HFFc6 (cell line): Measurements from ENCODE around the gene ZIC4. TPM values are rescaled to one million over a fixed set of nuclear protein-coding genes. Genes with fewer than 3 reads are reported as not detected.

Experiments
- DNase-seq: peaks from one replicate; pipeline ENCODE4 v3.0.0-alpha.2; 2018
- H3K27ac Mint-ChIP-seq: 2 replicates; pipeline ENCODE4 v1.8.0; 2020; ENCODE audit warnings: mild to moderate bottlenecking, mixed read lengths
- H3K27me3 Mint-ChIP-seq: 2 replicates; pipeline ENCODE4 v1.8.0; 2021; ENCODE audit warnings: mild to moderate bottlenecking, moderate library complexity, mixed read lengths; ENCODE audit not compliant: insufficient read depth
- H3K36me3 Mint-ChIP-seq: 2 replicates; pipeline ENCODE4 v1.8.0; 2021; ENCODE audit warnings: low read depth, mixed read lengths
- H3K4me1 Mint-ChIP-seq: 2 replicates; pipeline ENCODE4 v1.8.0; 2020; ENCODE audit warnings: low read depth, mixed read lengths
- H3K4me3 Mint-ChIP-seq: 2 replicates; pipeline ENCODE4 v1.8.0; 2020; ENCODE audit warnings: mild to moderate bottlenecking, moderate library complexity, mixed read lengths
- H3K9me3 Mint-ChIP-seq: 2 replicates; pipeline ENCODE4 v1.8.0; 2020; ENCODE audit warnings: mild to moderate bottlenecking, mixed read lengths
- total RNA-seq, 6 experiments: library from RNA; stranded (reverse); fragmentation: NEBNext Ultra II Directional; extraction: Animal tissue kit (Norgen Biotek cat#: 25700); gene quantifications; 2 replicates in 1 of 6; 3 replicates in 5 of 6; pipeline ENCODE4 v1.2.3, GENCODE V29; 2021
- TF ChIP-seq, protein P1 (sequence below): fragments of 200-600 bp; sonication (generic); IDR thresholded peaks from 2 replicates; pipeline ENCODE4 v1.5.0; 2021; ENCODE audit warnings: antibody characterized with exemption, mild to moderate bottlenecking

Gene ZIC4
- total RNA-seq, 6 experiments from 2014 or later, result 0.28 to 0.58 (median 0.49) TPM

DNA sequence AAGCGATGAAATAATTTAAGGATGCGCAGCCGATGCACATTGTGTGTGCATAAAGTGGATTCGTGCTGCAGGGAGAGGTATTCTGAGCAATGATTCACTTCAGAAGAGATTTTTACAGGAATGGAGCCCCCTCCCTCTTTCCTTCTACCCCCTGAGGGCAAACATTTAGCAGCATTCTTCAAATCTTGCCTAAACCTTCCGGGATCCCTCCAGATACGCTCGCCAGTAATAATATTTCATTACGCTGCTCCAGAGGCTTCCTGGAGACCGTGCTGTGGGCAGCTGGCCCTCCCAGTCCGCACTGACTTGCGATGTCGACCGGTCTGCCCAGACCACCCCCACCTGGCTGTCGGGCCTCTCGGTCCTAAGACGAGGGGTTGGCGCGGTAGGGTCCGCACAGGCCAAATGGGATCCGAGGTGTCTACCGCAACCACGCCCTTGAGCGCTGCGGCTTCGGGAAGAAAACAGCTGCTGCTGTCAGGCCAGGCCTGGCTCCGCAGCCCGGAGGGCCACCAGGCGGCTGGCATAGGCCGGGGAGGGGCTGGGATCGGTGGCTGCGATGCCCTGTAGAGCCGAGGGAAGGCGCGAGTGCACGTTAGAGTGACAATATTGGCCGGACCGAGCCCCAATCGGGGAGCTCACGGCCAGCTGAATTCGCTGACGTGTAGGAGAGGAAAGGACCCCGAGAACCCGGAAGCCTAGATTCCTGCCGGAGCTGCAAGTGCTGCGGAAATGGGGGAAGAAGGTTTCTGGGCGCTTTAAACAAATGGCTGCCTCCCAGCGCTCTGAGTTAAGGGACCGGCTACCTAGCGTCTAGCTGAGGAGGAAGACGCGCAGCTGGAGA lies 14.3 kb downstream of the ZIC4 start:
- TF ChIP-seq, protein P1, sequence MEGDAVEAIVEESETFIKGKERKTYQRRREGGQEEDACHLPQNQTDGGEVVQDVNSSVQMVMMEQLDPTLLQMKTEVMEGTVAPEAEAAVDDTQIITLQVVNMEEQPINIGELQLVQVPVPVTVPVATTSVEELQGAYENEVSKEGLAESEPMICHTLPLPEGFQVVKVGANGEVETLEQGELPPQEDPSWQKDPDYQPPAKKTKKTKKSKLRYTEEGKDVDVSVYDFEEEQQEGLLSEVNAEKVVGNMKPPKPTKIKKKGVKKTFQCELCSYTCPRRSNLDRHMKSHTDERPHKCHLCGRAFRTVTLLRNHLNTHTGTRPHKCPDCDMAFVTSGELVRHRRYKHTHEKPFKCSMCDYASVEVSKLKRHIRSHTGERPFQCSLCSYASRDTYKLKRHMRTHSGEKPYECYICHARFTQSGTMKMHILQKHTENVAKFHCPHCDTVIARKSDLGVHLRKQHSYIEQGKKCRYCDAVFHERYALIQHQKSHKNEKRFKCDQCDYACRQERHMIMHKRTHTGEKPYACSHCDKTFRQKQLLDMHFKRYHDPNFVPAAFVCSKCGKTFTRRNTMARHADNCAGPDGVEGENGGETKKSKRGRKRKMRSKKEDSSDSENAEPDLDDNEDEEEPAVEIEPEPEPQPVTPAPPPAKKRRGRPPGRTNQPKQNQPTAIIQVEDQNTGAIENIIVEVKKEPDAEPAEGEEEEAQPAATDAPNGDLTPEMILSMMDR, result peak; percentile 40
- Mint-ChIP-seq H3K4me3 (peak overlapping the region; percentile 87), H3K4me1 (peaks cover 34% of the 10 kb centered on the region), H3K36me3 (peaks cover 23% of the 10 kb centered on the region), H3K27me3 (peaks cover 72% of the 10 kb centered on the region), H3K27ac (peak overlapping the region; percentile 71), H3K9me3 (peaks cover 35% of the 10 kb centered on the region)
- peak; percentile 64 for DNase-seq

DNA sequence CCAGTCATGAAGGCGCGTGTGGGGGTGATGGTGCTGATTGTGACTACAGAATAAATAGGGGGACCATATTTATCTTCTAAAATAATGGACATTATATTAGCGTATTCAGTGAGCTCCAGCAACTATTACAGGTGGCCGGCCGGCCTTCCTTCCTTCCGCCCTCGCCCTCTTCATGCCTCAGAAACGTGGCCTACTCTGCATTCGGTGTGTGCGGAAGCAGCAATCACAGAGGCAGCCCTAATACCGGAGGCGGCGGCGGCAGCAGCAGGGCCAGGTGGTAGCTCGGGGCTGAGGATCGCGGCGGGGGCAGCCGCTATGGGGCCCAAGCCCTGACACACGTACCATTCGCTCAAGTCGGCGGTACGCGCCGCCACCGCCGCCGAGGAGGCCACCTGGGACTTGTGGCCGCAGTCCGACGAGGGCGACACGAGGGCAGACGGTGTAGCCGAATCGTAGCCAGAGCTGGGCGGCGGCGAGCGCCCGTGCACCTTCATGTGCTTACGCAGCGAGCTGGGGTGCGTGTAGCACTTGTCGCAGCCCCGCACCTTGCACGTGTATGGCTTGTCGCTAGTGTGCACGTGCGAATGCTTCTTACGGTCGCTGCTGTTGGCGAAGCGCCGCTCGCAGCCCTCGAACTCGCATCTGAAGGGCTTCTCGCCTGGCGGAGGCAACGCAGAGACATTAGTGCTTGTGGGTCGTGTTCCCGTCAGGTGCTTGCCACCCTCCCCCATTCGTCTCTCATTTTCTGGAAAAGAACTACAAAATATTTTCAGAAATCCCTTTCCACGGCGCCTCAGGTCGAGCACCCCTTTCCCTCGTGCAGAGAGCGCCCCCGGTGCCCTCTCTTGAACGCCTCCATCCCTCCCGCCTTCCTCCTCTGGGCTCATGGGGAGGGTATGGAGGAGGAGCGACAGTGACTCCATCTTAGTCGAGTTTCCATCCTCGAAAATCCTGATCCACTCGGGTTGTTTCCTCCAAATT lies 15.5 kb downstream of the ZIC4 start:
- Mint-ChIP-seq H3K9me3 (peaks cover 35% of the 10 kb centered on the region), H3K4me3 (peak overlapping the region; percentile 87), H3K4me1 (peaks cover 34% of the 10 kb centered on the region), H3K36me3 (peaks cover 23% of the 10 kb centered on the region), H3K27ac (no peak overlapping the region), H3K27me3 (peaks cover 80% of the 10 kb centered on the region)
- TF ChIP-seq, protein P1, result no peak
- no peak for DNase-seq

DNA sequence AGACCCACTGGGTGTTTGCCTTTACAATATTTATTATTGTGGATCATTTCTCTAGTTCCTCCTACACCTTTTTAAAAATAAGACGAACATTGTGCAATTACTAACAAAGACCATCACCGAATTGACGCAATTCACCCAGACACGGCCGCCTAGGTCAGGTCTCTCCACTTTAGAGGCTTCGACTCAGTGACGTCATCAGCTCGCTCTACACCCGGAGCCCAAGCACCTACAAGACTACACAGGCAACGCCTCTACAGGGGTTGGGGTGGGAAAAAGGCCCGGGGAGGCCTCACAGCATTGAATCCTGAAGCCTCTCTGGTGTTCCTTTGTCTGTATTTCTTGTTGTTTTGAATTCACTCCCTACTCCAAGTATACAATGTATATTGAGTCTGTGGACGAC lies 16.6 kb downstream of the ZIC4 start:
- no peak overlapping the region for H3K27ac Mint-ChIP-seq
- H3K4me1 Mint-ChIP-seq, result peaks cover 32% of the 10 kb centered on the region
- peaks cover 79% of the 10 kb centered on the region for H3K27me3 Mint-ChIP-seq
- TF ChIP-seq, protein P1, result no peak
- peaks cover 22% of the 10 kb centered on the region for H3K36me3 Mint-ChIP-seq
- H3K4me3 Mint-ChIP-seq, result no peak overlapping the region
- peaks cover 34% of the 10 kb centered on the region for H3K9me3 Mint-ChIP-seq
- no peak for DNase-seq

DNA sequence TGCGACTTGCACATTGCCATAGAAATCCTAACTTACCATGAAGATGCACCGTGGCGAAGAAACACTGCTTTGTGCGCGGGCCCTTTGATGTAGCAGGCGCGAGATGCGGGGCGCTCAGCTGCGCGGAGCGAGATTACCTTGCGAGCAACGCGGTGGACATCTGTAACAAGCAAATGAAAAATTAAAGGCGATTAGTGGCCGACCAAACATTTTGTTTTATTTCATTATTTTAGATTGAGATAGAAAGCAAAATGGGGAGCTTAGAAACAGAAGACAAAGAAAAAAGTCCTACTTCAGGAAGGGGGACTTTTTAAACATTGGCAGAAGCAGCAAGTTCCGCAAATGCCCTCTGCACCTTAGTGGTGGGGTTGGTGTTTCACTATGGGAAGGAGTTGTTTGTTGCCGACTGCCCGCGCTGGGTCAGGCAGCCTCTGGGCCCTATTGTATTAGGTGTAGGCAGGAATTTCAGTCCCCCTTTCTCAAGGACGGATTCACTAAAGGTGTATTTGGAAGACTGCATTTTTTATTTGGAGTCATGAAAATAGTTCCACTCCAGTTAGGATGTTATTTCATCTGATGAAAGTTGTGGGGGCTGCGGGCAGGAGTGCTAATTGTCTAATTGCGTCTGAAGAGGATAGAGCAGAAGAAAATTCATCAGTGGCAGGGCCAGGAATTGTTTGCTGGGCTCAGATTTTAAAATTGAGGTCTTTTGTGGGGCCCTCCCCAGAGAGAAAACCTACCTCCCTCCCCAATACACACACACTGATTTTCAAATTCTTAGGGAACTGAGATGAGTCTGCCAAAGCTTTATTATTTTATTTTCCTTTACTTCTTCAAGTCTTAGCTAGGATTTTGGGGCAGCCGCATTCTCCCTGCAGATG lies 17.4 kb downstream of the ZIC4 start:
- Mint-ChIP-seq H3K4me3 (no peak overlapping the region), H3K27me3 (peaks cover 81% of the 10 kb centered on the region), H3K27ac (no peak overlapping the region), H3K9me3 (peaks cover 28% of the 10 kb centered on the region), H3K4me1 (peaks cover 32% of the 10 kb centered on the region), H3K36me3 (peaks cover 14% of the 10 kb centered on the region)
- TF ChIP-seq, protein P1, result no peak
- DNase-seq, result no peak
